H1 (cell line): ENCODE data around the gene ADM. TPM values are rescaled to one million over a fixed set of nuclear protein-coding genes. Genes with fewer than 3 reads are reported as not detected.
A peak's percentile ranks its signal among the peaks of the same experiment; 100 is the strongest.

Experiments used
- CTCF ChIA-PET: fragments of 300-600 bp; sonication (Branson Sonifier 250); formaldehyde crosslinking; loops from one replicate; lab custom pipeline; 2021; ENCODE audit not compliant: partially characterized antibody; lab: Charles Lee
- POLR2A ChIA-PET: fragments of 300-600 bp; sonication (Branson Sonifier 250); formaldehyde crosslinking; loops from one replicate; lab custom pipeline; 2021; ENCODE audit warnings: inconsistent platforms; ENCODE audit not compliant: partially characterized antibody; lab: Charles Lee
- DNase-seq, 2 experiments: peaks; one replicate each; pipeline versions ENCODE4 v3.0.0 to v3.0.0-alpha.2; 2010 to 2022; ENCODE audit warnings: low spot score in 2 of 2, low read depth in 1 of 2, mixed read lengths in 1 of 2
- FAIRE-seq: peaks from 2 replicates; lab custom pipeline; 2011; peaks lifted over from hg19 to GRCh38; lab: Jason Lieb, UNC
- H2AFZ ChIP-seq: 2 replicates; pipeline ENCODE4 v1.8.1; 2012; ENCODE audit warnings: low read length, inconsistent platforms
- H2AK5ac ChIP-seq: 2 replicates; pipeline ENCODE4 v1.6.1; 2013; ENCODE audit warnings: low read depth, low read length
- H2BK120ac ChIP-seq: replicated peaks from 2 replicates; pipeline ENCODE3; 2013; ENCODE audit warnings: low read depth, low read length, inconsistent platforms
- H2BK12ac ChIP-seq: 2 replicates; pipeline ENCODE4 v1.6.1; 2013; ENCODE audit warnings: low read depth, low read length
- H2BK15ac ChIP-seq: 2 replicates; pipeline ENCODE4 v1.6.1; 2013; ENCODE audit warnings: low read length
- H2BK20ac ChIP-seq: 2 replicates; pipeline ENCODE4 v1.6.1; 2013; ENCODE audit warnings: low read length
- H2BK5ac ChIP-seq: 2 replicates; pipeline ENCODE4 v1.6.1; 2013; ENCODE audit warnings: low read depth, low read length
- H3K14ac ChIP-seq: 2 replicates; pipeline ENCODE4 v1.6.1; 2013; ENCODE audit warnings: inconsistent platforms; ENCODE audit not compliant: insufficient read length
- H3K18ac ChIP-seq: 2 replicates; pipeline ENCODE4 v1.6.1; 2013; ENCODE audit warnings: low read length; ENCODE audit errors: extremely low read depth
- H3K23ac ChIP-seq: 2 replicates; pipeline ENCODE4 v1.6.1; 2013; ENCODE audit warnings: inconsistent platforms; ENCODE audit not compliant: insufficient read length
- H3K23me2 ChIP-seq: 2 replicates; pipeline ENCODE4 v1.6.1; 2013; ENCODE audit warnings: low read depth, low read length
- H3K27ac ChIP-seq: 2 replicates; pipeline ENCODE4 v1.6.1; 2011; ENCODE audit warnings: low read depth, low read length, inconsistent platforms
- H3K27me3 ChIP-seq, 4 experiments: replicated peaks in 1 of 4; 1 replicate in 1 of 4; 2 replicates in 3 of 4; pipeline versions ENCODE4 v1.6.1 to v1.8.1; 2011 to 2013; ENCODE audit warnings: low read length in 3 of 4, mild to moderate bottlenecking in 3 of 4, inconsistent platforms in 2 of 4, mixed read lengths in 2 of 4, moderate library complexity in 1 of 4; ENCODE audit not compliant: control insufficient read depth in 3 of 4, insufficient read depth in 3 of 4; ENCODE audit errors: extremely low read depth in 1 of 4
- H3K36me3 ChIP-seq, 4 experiments: 2 replicates each; pipeline versions ENCODE4 v1.6.1 to v1.8.1; 2011 to 2013; ENCODE audit warnings: mild to moderate bottlenecking in 4 of 4, low read length in 3 of 4, moderate library complexity in 2 of 4, control low read depth in 1 of 4, inconsistent platforms in 1 of 4; ENCODE audit not compliant: insufficient read depth in 4 of 4, control insufficient read depth in 2 of 4
- H3K4ac ChIP-seq: replicated peaks from 2 replicates; pipeline ENCODE3; 2013; ENCODE audit warnings: low read length, low read depth, mixed read lengths, inconsistent platforms; ENCODE audit not compliant: insufficient read length
- H3K4me1 ChIP-seq, 4 experiments: replicated peaks in 1 of 4; 1 replicate in 1 of 4; 2 replicates in 3 of 4; pipeline versions ENCODE4 v1.6.1 to v1.8.1; 2011 to 2013; ENCODE audit warnings: low read length in 3 of 4, inconsistent platforms in 2 of 4, mixed read lengths in 1 of 4; ENCODE audit not compliant: insufficient read depth in 4 of 4, control insufficient read depth in 3 of 4
- H3K4me2 ChIP-seq, 2 experiments: 2 replicates each; pipeline versions ENCODE4 v1.6.1 to v1.8.1; 2011 to 2013; ENCODE audit warnings: low read depth in 2 of 2, low read length in 2 of 2, control low read depth in 1 of 2, inconsistent platforms in 1 of 2, mild to moderate bottlenecking in 1 of 2; ENCODE audit not compliant: insufficient read depth in 1 of 2
- H3K4me3 ChIP-seq, 4 experiments: fragments of 200-600, 300-600 bp in 1 of 4; sonication (generic), shearing (Covaris generic), sonication (Bioruptor Twin) in 1 of 4; 2 replicates each; pipeline versions ENCODE4 v1.5.1 to v1.8.1; 2011 to 2016; ENCODE audit warnings: low read length in 4 of 4, low read depth in 3 of 4, control low read depth in 2 of 4, inconsistent platforms in 2 of 4, mild to moderate bottlenecking in 2 of 4, mixed read lengths in 1 of 4, moderate library complexity in 1 of 4; ENCODE audit not compliant: insufficient read depth in 2 of 4; ENCODE audit errors: extremely low read depth in 1 of 4
- H3K56ac ChIP-seq: replicated peaks from 2 replicates; pipeline ENCODE3; 2013; ENCODE audit warnings: low read depth, mild to moderate bottlenecking, mixed read lengths, low read length, inconsistent platforms; ENCODE audit not compliant: insufficient read length
- H3K79me1 ChIP-seq: 2 replicates; pipeline ENCODE4 v1.6.1; 2013; ENCODE audit warnings: low read depth, low read length, control low read depth
- H3K79me2 ChIP-seq, 2 experiments: 2 replicates each; pipeline versions ENCODE4 v1.6.1 to v1.8.1; 2012 to 2013; ENCODE audit warnings: low read length in 2 of 2, mild to moderate bottlenecking in 2 of 2, inconsistent platforms in 1 of 2; ENCODE audit not compliant: insufficient read depth in 2 of 2, control insufficient read depth in 1 of 2
- H3K9ac ChIP-seq, 4 experiments: replicated peaks in 1 of 4; 1 replicate in 1 of 4; 2 replicates in 3 of 4; pipeline versions ENCODE4 v1.6.1 to v1.8.1; 2011 to 2013; ENCODE audit warnings: low read depth in 3 of 4, low read length in 3 of 4, control low read depth in 2 of 4, mild to moderate bottlenecking in 2 of 4, moderate library complexity in 2 of 4, inconsistent platforms in 1 of 4; ENCODE audit errors: extremely low read depth in 1 of 4
- H3K9me3 ChIP-seq, 2 experiments: 2 replicates each; pipeline versions ENCODE4 v1.6.1 to v1.8.1; 2012 to 2013; ENCODE audit warnings: mild to moderate bottlenecking in 2 of 2, moderate library complexity in 2 of 2, control low read depth in 1 of 2, inconsistent platforms in 1 of 2, low read depth in 1 of 2, low read length in 1 of 2, mixed read lengths in 1 of 2; ENCODE audit not compliant: insufficient read depth in 2 of 2
- H4K20me1 ChIP-seq, 2 experiments: replicated peaks in 1 of 2; 2 replicates each; pipeline versions ENCODE3 to v1.8.1; 2011 to 2013; ENCODE audit warnings: inconsistent platforms in 2 of 2, low read length in 2 of 2, mild to moderate bottlenecking in 1 of 2; ENCODE audit not compliant: insufficient read depth in 2 of 2, control insufficient read depth in 1 of 2
- H4K5ac ChIP-seq: 2 replicates; pipeline ENCODE4 v1.6.1; 2013; ENCODE audit warnings: low read length, low read depth, mixed read lengths, inconsistent platforms; ENCODE audit not compliant: insufficient read length
- H4K8ac ChIP-seq: 2 replicates; pipeline ENCODE4 v1.8.0; 2013; ENCODE audit warnings: mild to moderate bottlenecking, moderate library complexity, low read length, inconsistent platforms; ENCODE audit not compliant: insufficient read depth; ENCODE audit errors: extremely low read depth
- H4K91ac ChIP-seq: replicated peaks from 2 replicates; pipeline ENCODE3; 2013; ENCODE audit warnings: low read length, mixed read lengths, inconsistent platforms; ENCODE audit not compliant: insufficient read length
- E2F6 ChIP-seq: IDR thresholded peaks from 2 replicates; pipeline ENCODE4 v1.6.1; 2012; ENCODE audit warnings: inconsistent platforms
- GTF2F1 ChIP-seq: IDR thresholded peaks from 2 replicates; pipeline ENCODE4 v1.6.1; 2012; ENCODE audit warnings: low read depth, low read length, improper control_type of control experiment, borderline replicate concordance
- KDM4A ChIP-seq: IDR thresholded peaks from one replicate; pipeline ENCODE4 v1.7.1; 2012; ENCODE audit warnings: low read depth, mild to moderate bottlenecking, moderate library complexity, low read length, inconsistent platforms; ENCODE audit not compliant: severe bottlenecking
- PHF8 ChIP-seq: fragments of 200-600 bp; sonication (generic); conservative IDR thresholded peaks from 2 replicates; pipeline ENCODE4 v1.7.1; 2012; ENCODE audit warnings: low read depth, mild to moderate bottlenecking, inconsistent platforms, low read length, moderate library complexity
- POLR2AphosphoS5 ChIP-seq: IDR thresholded peaks from 2 replicates; pipeline ENCODE4 v1.6.1; 2011; ENCODE audit warnings: low read depth, low read length
- SIN3A ChIP-seq, 2 experiments: IDR thresholded peaks in 1 of 2; conservative IDR thresholded peaks in 1 of 2; 2 replicates each; pipeline ENCODE4 v1.6.1; 2011 to 2012; ENCODE audit warnings: low read length in 2 of 2, improper control_type of control experiment in 1 of 2, low read depth in 1 of 2, mild to moderate bottlenecking in 1 of 2
- SP4 ChIP-seq: IDR thresholded peaks from 2 replicates; pipeline ENCODE4 v1.6.1; 2012; ENCODE audit warnings: low read length, inconsistent platforms
- SUZ12 ChIP-seq: fragments of 200-600 bp; sonication (generic); IDR thresholded peaks from 2 replicates; pipeline ENCODE4 v1.6.1; 2012; ENCODE audit warnings: mild to moderate bottlenecking, inconsistent platforms, low read length, moderate library complexity, mixed read lengths
- TBP ChIP-seq: IDR thresholded peaks from 2 replicates; pipeline ENCODE4 v1.6.1; 2011; ENCODE audit warnings: low read depth, low read length, improper control_type of control experiment
- WGBS, 2 experiments: shearing (Covaris generic) in 1 of 2; methylation state at CpG; one replicate each; pipeline versions ENCODE4 v1.1.6 to v1.1.7; 2013 to 2015; ENCODE audit warnings: low lambda C conversion rate in 2 of 2, mixed read lengths in 2 of 2, inconsistent platforms in 1 of 2, low coverage in 1 of 2, missing lambda C conversion rate in 1 of 2; ENCODE audit not compliant: insufficient replicate concordance in 2 of 2, insufficient coverage in 1 of 2, insufficient read length in 1 of 2; ENCODE audit errors: extremely low coverage in 1 of 2, missing lambda C conversion rate in 1 of 2; 5-methylcytosine and 5-hydroxymethylcytosine counted together
- polyA plus RNA-seq, 7 experiments: library from polyadenylated mRNA; depleted of rRNA in 3 of 7; stranded (reverse) in 5 of 7; unstranded in 2 of 7; fragments of >200 nt in 5 of 7; fragments of 200-250 nt in 2 of 7; gene quantifications; 1 replicate in 5 of 7; 2 replicates in 1 of 7; 4 replicates in 1 of 7; pipeline versions ENCODE4 v1.2.1 to v1.2.3, GENCODE V29; 2011 to 2013; ENCODE audit warnings: missing spikeins in 2 of 7, mixed read lengths in 2 of 7
- total RNA-seq: library from RNA; stranded (reverse); fragmentation: NEBNext Ultra II Directional; extraction: Animal tissue kit (Norgen Biotek cat#: 25700); gene quantifications from 2 replicates; pipeline ENCODE4 v1.2.1, GENCODE V29; 2021

ADM gene
- total and polyA plus RNA-seq, 2 of the 8 experiments (the other 6 are each of a cell fraction or from before 2014, with no cell fraction given): 94.1 to 95.6 TPM

- peak overlapping the region; percentile 86 for H4K91ac ChIP-seq
- H3K36me3 ChIP-seq: peaks cover 0 to 17% (median 8%) of the 10 kb centered on the region in 4 experiments; a peak in 3 of 8 replicates
- H3K9me3 ChIP-seq: no peaks in the 10 kb centered on the region
- peak overlapping the region; percentile 70 to 92 (median 88) for H3K4me3 ChIP-seq
- H3K56ac ChIP-seq: peak overlapping the region; percentile 67
- H2AFZ ChIP-seq: peak overlapping the region; percentile 11
- H2BK5ac ChIP-seq: peak overlapping the region; percentile 54; the same call in 1 of the 2 replicates
- peak overlapping the region; percentile 87 to 100 for H3K4me2 ChIP-seq
- no peaks in the 10 kb centered on the region for H3K79me1 ChIP-seq
- ChIA-PET CTCF (interaction anchor here (0.6 to 10.0 kb wide), 23 partner anchors 7 to 1417 kb away, joined by 3 to 97 read pairs (median 6); no protein-coding TSS in a partner anchor), POLR2A (interaction anchor here (0.6 to 10.6 kb wide), 19 partner anchors 10 to 1377 kb away, joined by 3 to 156 read pairs (median 5); partner anchors contain the start of gene SBF2)
- peak overlapping the region; percentile 95 for H4K8ac ChIP-seq
- peaks cover 37% of the 10 kb centered on the region for H3K23me2 ChIP-seq
- H2BK15ac ChIP-seq: peak overlapping the region; percentile 88; the same call in 1 of the 2 replicates
- H3K14ac ChIP-seq: no peak overlapping the region
- no peak overlapping the region for H3K23ac ChIP-seq
- H4K20me1 ChIP-seq: peaks cover 6 to 9% of the 10 kb centered on the region in 2 experiments
- FAIRE-seq (no peak), DNase-seq (peak in 1 of 2 experiments; percentile 74)
- 0 out of 2 replicates have a peak overlapping the region, but pooled peaks have one; percentile 10 for H2AK5ac ChIP-seq
- peak overlapping the region; percentile 75 for H3K18ac ChIP-seq
- peak overlapping the region; percentile 51 for H2BK12ac ChIP-seq
- H2BK20ac ChIP-seq: peak overlapping the region; percentile 93; the same call in 1 of the 2 replicates
- 1% methylated on average over 52 of the region's 56 CpGs; no CpG with 5 or more reads in 1 of the 2 experiments for WGBS, 2 experiments
- H4K5ac ChIP-seq: no peak overlapping the region
- peaks cover 0 to 31% of the 10 kb centered on the region in 2 experiments; a peak in 3 of 4 replicates for H3K79me2 ChIP-seq
- peak overlapping the region; percentile 45 to 68 (median 62) for H3K9ac ChIP-seq
- no peak overlapping the region for H3K27ac ChIP-seq
- H2BK120ac ChIP-seq: peak overlapping the region; percentile 69
- H3K4ac ChIP-seq: no peak overlapping the region
- H3K27me3 ChIP-seq: peaks cover 0 to 53% (median 18%) of the 10 kb centered on the region in 4 experiments; a peak in 5 of 7 replicates
- H3K4me1 ChIP-seq: peaks cover 0 to 9% (median 3%) of the 10 kb centered on the region in 4 experiments; a peak in 4 of 7 replicates
- TF ChIP-seq PHF8 (0 out of 2 replicates have a peak, but pooled peaks have one; percentile 46), SUZ12 (peak; percentile 57), SIN3A (conservative IDR thresholded peaks at IDR 0.05 in 1 of 2, IDR thresholded peaks at IDR 0.05 in 1 of 2; ENCODE audit: low read depth in 1 of 2, low read length in 2 of 2) (peak in 1 of 2 experiments; percentile 28; a peak in 1 of 4 replicates), KDM4A (peak; percentile 61), POLR2AphosphoS5 (peak; percentile 23; the same call in 1 of the 2 replicates), GTF2F1 (no peak), TBP (peak; percentile 3; the same call in 1 of the 2 replicates), SP4 (no peak), E2F6 (peak; percentile 0; the same call in 1 of the 2 replicates)
Measured at GRCh38 chr11:10302744-10303557, 1.9 kb upstream of the ADM start.
